HG03045 (cell line): Measurements from ENCODE around the gene HOXD13.

Source experiments
- ATAC-seq: cut with Tn5 transposase; IDR thresholded peaks from one replicate; pipeline ENCODE4 v1.9.1; 2021; ENCODE audit warnings: mild to moderate bottlenecking, moderate library complexity; ENCODE audit not compliant: unreplicated experiment

HOXD13 gene

DNA sequence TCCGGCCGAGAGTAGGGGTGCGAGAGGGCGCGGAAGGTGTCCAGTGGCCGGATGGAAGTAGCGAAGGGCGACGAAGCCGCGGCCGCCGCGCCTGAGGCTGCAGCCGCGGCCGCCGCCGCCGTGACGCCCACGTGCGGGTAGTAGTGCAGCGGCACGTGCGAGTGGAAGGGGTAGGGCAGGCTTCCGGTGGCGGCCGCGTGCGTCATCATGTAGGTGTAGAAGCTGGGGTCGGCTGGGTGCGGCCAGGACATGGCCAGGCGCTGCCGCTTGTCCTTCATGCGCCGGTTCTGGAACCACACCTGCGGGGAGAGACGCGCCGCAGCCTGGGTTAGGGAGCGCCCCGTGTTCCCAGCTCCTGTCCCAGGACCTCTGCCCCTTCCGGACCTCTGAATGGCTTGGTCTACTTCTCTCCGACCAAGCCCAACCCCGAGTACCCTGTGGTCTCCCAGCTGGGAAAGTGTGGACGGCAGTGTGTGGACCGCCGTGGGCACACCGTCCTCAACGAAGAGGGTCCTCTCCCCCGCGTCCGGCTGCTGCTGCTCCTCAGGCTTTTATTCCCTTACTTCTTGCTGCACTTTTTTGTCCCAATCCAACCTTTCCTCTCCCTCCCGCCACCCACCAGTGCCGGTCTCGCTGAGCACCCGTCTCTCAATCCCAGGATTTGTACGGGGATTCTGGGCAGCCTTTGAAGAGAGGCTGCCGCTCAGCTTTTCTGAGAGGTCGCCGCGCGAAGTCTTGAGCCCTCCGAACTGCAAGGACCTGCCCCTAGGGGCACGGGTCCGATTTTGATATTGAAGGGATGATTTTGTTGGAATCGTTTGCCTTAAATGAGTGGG lies 11.8 kb upstream of the HOXD13 start:
- no peak for ATAC-seq

DNA sequence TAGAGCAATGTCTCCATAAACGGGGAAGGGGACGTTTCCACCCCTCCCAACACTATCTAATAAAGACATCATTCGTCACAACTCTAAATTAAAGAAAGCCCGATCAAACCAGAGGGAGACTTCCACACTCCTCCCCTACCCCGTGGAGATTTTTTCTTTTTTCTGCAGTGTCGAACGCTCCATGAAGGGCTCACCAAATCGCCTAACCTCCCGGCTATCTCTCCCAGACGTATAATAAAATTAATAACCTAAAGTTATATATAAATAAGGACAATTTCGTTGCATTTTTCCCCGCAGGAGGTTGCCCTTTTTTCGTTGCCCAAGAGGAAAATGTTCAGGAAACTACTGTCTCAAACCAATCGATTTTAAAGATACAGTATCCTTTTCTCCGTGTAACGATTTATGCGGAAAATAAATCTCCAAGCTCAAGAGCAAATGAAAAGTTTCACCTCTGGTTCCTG lies 11.1 kb upstream of the HOXD13 start:
- no peak for ATAC-seq

DNA sequence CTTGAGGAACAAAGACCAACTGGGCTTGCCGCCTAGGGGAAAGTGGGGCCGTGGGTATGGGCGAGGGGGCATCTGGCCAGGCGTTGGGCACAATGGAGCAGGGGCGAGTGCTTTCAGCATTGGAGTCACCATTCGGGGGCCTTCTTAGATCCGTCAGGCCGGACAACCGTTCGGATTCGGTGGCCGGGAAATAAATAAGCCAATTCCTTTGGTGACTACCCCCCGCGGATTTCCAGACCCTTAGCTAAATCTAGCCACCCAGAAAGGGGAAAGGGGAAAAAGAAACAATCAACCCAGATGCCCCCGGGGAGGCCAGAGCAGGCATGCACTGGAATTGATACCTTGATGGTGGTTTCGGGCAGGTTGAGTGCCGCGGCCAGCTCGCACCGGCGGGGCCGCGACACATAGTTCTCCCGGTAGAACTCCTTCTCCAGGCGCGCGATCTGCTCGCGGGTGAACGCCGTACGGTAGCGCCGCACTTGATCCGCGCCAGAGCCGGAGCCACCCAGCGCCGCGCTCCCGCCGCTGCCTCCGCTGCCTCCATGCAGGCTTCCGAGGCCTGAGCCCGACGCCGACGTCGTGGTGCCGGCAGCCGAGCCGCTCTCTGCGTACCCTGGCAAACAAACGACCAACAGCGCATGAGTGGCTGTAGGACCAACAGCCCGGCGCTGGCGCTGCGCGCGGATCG lies 10.5 kb upstream of the HOXD13 start:
- ATAC-seq: no peak

DNA sequence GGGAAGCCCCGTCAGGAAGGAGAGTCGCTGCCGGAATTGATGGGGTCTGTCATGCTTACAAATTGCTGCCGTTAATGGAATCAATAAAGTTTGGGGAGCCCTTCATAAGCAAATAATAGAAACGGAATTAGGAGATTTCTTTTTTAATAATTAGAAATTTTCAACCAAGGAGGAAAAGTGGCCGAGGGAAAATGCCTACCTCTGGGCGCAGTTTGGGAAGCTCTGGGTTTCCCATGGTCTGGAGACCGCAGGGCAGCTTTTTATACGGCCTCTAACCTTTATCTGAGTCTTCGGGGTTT lies 10.0 kb upstream of the HOXD13 start:
- no peak for ATAC-seq

DNA sequence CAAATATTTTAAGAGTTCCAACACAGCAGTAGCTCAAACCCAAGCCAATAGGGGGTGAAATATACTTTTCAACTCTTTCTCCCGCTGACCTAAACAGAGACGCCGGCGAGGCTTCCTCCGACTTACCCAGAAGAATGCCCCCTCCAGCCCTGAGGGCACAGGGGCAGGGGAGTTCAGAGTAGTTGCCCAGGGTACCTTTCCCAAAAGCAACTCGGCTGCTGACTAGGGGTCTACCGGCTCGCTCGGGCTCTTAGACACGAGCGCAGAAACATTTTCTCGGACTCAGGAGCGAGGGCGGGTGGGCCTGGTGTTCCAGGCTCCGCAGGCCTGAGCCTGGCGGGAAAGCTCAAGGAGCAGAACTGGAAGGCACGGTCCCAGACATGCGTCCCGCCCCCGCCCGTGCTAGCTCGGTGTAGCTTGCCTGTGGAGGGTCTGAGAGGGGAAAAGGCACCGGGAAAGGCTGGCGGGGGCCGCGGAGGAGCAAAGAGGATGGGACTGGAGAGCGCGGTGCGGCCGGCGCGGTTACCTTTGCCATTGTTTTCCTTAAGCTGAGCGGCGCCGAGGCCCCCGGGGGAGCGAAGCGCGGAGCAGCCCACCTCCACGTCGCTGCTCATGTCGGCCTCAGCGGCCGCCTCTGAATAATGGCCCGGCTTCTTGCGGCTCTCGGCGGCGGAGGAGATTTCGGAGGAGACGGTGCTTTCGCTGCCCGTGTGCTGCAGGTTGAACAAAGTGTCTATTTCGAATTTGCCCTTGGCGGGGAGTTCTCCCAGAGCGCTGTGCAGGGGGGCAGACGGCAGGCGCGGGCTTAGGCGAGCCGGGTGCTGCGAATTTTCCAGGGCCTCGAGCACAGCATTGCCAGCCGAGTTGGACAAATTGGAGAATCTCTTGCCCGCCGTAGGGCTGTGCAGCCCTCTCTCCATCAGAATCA lies 9.4 kb upstream of the HOXD13 start:
- ATAC-seq: no peak

DNA sequence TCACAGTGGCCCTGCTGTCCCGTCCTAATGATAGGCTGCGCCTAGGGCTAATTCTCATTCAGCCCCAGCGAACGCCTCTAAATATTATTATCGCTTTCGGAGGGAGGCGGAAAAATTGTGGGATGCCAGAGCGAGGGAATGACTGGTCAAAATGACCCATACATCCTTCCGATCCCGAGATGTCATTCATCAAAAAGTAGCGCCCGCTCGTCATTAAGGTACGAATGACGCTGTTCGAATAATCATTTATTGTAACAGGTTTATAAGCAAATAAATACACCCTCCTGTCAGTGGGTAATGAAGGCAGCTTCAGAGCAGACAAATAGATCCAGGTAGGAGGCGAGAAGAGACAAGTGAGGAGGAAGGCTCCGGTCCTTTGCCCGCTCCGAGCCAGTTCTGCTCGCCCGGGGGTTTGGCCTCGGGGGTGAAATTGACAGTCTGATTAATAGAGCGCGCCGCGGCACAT lies 8.7 kb upstream of the HOXD13 start, which contains the start of gene EVX2:
TSS of gene EVX2 (minus strand) at position 167 of the 466 bp plus-strand sequence. CDS start 186 bp downstream, outside the sequence.
- no peak for ATAC-seq

DNA sequence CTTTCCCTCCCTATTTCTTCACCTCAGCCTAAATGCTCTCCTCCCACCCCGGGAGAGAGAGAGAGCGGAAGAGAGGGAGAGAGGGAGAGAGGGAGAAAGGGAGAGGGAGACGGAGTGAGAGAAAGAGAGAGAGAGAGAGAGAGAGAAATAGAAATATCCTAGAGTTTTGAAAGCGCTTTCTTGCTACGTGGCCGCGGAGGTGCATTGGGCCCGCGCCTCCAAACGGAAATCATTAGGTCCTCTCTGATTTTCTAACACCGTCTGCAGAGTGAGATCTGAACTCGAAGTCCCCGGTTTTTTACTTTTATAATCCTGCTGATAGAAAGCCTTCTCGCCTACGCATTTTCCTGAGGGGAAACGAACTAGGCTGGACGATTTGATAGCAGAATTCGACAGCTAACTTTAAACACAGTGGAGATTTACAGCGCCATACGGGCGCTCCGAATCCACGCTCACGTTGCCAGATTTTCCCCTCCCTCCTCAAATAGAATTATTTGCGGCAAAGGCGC lies 7.9 kb upstream of the HOXD13 start:
- ATAC-seq: no peak

DNA sequence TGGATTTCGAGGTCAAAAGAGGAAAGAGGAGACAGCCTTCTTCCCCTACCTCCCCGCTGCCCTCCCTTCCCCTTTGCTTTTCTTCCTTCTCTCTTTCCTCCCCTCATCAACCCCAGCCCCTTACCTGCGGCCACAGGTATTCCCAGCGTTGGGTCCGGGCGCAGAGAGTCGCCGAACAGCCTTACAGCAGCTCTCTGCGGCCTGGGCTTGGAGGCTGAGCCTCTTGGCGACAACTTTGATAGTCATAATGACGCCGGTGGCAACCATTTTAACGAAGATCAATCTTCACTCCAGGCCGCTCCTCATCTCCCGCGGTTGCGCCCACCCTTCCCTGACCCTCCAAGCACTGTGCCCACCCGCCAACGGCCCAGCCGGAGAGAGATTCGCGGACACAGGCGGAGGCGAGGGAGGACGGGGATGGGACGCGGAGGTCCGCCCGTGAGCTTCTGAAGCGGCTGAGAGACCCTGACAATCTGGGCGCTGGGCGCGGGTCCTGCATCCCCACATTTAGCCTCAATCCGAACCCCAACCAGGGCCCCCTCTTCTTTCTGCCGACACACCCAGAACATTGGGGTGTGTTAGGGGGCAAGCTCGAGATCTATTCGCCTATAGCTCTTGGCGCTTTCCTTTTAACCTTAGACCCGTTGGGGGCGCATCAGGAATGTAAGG lies 7.3 kb upstream of the HOXD13 start:
- no peak for ATAC-seq

DNA sequence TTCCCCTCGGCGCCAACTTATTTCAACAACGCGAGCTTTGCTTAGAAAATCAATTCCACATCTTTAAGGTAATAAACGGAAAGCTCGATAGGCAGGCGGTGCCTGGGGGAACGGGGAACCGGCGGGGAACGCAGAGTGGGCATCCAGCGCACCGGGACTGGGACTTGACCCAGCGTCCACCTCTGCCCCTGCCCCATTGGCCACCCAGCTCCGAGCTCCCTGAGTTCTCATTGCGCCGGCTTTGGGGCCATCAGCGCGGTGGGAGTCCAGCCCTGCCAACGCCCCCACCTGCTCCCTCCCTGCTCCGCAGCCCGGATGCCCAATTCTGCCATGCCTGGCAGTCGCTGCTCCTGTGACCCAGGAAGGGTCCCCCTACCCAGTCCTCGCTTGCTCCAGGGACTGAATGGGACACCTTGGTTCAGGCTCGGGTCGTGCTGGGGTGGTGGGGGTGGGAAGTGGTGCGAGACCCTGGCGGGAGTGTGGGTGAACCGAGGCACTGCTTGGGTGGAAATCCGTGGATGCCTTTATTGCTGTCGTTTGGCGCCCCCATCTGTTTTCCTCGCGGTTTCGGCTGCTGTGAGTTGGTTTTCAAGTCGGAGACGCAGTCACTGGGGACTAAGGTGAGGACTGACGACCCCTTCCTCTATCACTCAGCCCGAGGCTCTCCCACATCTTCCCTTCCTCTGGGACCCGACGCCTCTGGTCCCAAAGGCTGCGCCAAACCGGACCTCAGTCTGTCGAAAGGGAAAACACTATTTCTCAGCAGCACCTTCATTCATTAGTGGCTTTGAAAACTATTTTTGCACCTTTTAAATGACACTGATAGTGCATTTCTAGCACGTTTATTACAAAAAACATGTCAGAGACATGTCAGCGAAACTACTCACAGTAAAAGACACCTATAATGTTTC lies 6.4 kb upstream of the HOXD13 start:
- ATAC-seq: no peak

DNA sequence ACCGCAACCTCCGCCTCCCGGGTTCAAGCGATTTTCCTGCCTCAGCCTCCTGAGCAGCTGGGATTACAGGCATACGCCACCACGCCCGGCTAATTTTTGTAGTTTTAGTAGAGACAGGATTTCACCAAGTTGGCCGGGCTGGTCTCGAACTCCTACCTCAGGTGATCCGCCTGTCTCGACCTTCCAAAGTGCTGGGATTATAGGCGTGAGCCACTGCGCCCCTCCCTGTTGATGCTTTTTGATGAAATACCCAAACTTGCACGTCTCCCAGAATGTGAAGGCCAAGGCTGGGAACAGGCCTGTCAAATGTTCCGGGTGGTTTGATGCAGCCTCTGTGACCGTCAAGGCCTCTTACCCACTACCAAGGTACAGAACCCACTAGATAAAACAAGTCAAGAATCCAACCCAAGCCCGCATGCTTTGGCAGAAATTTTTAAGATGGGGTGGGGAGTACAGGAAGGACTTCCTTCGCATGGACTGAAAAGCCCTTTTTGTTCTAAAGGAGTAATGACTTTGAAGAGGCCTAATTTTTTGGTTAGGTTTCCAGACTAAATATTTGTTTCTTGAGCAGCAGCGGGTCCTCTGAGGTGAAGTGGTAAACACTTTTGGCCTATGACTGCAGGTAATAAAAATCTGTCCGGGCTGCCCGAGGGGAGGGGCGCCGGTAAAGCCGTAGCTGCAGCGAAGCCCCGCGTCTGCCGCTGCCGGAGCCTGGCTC lies 5.0 kb upstream of the HOXD13 start:
- no peak for ATAC-seq

DNA sequence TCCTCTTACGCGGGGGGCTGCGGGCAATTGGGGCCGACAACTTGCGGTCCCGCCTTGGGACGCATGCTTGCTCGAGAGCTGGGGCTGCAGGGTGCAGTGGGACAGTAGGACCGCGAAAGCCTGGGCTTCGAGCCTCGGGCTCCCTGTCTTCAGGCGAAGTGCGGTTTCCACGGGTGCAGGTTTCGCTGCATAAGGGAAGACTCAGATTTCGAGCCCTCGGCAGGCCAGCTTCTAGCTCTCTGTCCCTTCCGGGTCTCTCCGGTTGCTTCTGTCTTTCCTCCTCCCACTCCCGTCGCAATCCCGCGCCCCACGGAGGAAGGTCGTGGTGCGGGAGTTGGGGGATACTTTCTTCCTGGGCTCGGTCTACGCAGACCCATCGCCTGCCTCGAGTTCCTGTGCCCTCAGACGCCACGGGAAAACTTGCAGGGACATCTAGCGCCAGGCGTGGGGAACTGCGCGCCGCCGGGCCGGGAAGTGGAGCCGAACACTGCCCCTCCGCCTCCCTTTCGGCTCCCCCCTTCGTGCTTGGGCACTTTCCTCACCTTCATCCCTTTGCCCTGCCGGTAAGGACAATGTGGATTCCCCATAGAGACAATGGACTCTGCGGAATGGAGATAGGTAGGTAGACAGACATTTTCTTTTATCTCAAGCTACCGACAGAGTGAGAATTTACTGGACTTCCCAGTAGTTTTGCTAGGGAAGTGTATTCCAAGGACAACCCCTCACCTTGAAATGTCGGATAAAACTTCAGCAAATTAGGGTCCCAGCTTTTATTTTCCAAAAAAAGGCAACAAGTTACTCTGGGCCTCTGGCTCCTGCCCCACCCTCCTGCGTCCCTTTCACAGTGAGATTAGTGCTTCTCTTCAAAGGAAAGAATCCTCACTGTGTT lies 4.2 kb upstream of the HOXD13 start:
- no peak for ATAC-seq

DNA sequence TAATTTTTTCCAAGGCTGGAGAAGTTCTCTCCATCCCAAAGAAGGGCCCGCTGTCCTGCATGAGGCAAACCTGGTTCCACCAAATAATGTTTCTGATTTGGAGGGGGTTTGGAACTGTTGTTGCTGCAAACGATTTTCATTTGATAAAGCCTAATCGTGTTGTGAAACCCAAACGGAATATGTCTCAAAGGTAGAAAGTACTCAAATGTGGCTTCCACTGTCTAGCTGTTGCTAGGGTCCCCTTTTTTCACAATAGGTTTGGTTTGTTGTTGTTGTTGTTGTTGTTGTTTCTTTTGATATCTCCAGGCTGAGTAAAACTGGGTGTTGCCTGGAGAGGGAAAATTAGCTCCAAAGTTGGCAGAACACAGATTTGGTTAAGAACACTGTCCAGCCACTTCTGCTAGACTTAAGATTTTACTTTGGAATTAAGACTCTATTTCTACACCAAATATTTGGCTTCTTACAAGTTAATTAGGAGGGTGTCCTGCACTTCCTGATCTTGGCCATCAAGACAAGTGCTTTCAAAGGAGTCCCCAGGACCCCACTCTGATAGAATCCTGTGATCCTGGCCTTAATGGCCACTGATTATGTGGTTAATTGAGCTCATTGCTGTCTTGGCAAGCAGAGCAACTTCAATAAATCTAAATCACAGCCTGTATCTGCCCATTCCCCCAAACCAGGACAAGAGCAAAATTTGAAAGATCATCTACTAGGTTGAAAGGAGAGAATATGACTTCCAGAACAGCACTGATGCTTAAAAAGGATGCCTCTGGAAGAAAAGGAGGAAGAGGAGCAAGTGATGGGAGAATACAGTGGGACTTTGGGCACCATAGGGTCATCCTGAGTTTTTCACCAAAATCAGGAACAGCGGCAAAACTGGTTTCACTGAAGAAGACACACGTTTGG lies 3.3 kb upstream of the HOXD13 start:
- no peak for ATAC-seq

DNA sequence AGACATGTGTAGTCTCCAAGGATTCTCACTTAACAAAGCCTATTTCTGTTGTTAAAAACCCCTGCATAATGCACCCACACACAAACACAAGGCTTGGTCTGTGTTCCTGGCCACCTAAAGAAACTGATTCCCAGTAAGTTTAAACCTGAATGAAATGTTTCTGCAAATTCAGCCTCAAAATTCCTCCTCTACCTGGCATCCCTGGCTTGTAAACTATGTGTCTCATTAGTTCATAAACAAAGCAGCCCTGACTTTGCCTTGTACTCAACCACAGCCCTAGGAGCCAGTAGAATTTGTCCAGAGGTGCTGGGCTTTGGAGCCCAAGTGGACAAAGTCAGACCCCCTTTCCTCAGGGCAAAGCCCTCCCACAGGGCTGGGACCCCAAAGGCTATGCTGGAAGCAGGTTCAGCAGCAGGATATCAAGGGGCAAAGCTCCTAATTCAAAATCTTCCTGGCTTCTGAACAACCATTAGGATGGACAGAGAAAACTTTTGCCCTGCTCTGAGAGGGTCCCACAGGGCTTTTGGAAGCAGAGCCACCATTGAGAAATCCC lies 2.6 kb upstream of the HOXD13 start:
- ATAC-seq: no peak

DNA sequence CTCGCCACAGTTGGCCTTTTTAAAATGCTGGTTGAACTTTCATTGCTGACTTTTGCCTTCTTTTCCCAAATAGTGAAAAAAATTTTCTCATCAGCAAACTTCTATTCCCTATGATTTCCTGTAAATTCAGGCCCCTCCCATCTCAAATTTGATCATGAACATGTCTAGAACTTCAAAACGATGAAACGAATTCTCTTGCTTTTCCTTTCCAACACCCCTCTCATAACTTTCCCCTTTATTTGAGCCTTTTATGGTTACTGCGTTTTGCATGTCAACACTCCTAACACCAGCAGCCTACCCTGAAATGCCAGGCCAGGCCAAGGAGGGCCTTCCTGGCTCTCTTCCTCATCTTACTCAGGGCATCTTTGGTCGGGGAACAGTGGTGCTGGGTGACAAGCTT lies 1.7 kb upstream of the HOXD13 start:
- ATAC-seq: no peak

DNA sequence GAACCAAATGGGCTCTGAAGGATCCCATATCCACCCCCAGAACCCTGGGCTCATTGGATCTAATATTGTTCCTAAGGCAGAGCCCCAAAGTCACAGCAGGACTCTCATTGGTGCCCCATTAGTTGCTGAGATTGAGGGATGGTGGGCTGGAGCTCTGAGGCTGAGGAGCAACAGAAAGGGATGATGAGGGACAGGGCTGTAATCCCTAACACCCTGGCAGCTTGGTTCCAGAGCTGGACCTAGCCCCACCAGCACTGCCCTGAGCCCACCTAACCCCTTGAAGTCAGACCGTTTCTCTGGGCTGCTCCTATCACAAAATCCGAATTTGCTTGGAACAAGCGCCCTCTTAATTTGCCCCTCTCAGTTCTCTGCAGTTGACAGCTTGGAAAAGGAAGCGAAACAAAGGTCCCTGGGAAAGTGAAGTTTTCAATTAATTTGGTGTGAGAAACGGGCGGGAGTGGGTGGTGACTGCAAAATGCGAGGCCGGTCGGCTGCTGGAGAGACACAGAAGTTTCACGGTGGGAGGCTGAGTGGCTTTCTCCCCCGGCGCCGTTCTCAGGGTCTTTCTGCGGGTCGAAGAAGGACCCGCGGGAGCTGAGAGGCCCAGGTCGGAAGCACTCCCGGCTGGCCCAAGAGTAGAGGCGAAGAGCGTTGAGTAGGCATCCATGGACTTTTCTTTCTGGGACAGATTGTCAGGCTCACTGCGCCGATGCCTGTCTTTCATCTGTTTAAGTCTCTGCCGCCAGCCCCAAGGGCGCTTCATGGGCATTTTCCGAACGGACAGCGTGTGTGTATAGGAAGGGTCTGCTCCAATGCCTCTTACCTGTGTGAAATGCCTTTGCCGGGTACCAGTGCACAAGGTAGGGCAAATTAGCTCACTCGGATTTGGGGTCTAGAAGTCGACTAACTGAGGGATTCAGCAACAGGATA lies 927 bp upstream of the HOXD13 start:
- no peak for ATAC-seq
